GM13976 (cell line): Measurements from ENCODE around the gene KRT7.
"Not testable (repeated sequence)": the region's sequence is repeated elsewhere in the genome, so short reads cannot be mapped to it uniquely, and the experiment has no call there.

Experiments
- DNase-seq: peaks from one replicate; pipeline ENCODE4 v3.0.0; 2012; ENCODE audit warnings: low spot score
- in situ Hi-C: fragments of 300-500 bp; cut with MboI; formaldehyde crosslinking; loops from one replicate; pipeline ENCODE4 v1.12.0; 2022; ENCODE audit warnings: low sequenced_read_pairs, mixed read lengths, inconsistent platforms; ENCODE audit not compliant: unreplicated experiment
- TF ChIP-seq, protein P1 (sequence below): IDR thresholded peaks from 2 replicates; pipeline ENCODE4 v1.5.1; 2012; ENCODE audit warnings: borderline replicate concordance, mild to moderate bottlenecking; ENCODE audit not compliant: insufficient read depth; ENCODE audit errors: extremely low read depth, missing control alignments, control extremely low read depth

The KRT7 gene

DNA sequence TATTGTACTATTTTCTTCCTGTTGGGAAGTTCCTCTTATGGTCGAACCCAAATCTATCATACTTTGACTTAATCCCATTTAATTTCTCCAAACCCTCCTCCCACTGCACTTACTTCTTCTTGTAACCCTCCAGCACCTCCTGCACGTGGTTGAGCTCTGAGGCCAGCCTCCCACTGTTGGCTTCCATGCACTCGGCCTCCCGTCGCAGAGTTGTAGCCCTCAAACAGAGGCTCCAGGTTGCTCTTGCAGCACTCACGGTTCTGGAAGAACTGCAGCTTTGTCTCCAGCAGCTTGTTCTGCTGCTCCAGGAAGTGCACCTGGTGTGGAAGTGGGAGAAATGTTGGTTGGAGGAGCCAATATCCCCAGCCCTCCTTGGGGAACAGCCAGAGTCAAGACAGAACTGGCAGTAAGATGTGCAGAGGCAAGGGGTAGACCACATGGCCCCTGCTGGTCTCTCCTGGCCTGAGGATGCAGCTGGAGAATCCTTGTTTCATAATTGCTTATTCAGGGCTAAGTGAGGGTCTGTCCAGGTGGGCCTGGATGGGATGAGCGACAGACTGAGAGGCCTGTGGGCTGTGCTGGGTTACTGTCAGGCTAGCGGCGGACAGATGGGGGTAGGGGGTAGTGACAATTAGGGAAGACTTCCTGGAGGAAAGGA, 23.0 kb downstream of the KRT7 start:
- in situ Hi-C loops, result no loop called here
- no peak for DNase-seq
- TF ChIP-seq, protein P1, sequence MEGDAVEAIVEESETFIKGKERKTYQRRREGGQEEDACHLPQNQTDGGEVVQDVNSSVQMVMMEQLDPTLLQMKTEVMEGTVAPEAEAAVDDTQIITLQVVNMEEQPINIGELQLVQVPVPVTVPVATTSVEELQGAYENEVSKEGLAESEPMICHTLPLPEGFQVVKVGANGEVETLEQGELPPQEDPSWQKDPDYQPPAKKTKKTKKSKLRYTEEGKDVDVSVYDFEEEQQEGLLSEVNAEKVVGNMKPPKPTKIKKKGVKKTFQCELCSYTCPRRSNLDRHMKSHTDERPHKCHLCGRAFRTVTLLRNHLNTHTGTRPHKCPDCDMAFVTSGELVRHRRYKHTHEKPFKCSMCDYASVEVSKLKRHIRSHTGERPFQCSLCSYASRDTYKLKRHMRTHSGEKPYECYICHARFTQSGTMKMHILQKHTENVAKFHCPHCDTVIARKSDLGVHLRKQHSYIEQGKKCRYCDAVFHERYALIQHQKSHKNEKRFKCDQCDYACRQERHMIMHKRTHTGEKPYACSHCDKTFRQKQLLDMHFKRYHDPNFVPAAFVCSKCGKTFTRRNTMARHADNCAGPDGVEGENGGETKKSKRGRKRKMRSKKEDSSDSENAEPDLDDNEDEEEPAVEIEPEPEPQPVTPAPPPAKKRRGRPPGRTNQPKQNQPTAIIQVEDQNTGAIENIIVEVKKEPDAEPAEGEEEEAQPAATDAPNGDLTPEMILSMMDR, result no peak

DNA sequence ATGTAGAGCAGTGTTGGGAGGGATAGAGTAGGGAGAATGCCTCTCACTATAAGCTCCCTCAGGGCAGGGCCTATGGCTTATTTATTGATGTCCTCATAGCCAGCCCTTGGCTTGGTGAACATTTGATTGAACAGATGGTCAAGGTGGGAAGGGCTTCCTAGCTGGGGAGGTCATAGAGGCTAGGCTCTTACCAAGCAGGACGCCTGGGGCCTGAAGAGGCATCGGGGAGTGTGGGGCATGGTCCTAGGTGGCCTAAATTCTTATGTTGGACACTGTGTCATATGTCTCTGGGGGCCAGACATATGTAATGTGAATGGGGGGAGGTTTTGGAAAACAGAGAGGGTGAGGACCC, 23.5 kb downstream of the KRT7 start:
- in situ Hi-C loops, result no loop called here

DNA sequence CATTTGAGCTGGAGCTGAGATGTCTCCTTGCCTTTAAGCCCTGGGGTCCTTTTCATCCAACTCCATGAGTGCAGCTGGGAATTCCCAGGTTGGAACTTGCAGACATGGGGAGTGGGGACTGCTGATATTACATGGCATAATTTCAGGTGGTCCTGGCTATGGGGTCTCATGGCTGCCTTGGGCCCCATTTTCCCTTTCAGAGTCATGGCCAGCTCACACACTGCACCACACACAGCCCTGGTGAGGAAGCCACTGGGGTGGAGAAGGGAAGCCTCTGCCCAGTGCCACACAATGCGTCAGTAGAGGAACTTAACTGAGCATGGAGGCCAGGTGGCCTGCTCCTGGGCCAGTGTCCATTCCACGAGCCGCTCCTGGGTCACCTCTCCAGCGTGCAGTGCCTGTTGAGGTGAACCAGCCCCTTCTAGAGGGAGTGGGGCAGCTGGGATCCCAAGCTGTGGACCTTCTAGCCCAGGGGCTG, 24.1 kb downstream of the KRT7 start:
- no peak for DNase-seq
- TF ChIP-seq, protein P1, result no peak
- in situ Hi-C loops, result no loop called here

More for the DNA sequence above, 23.5 kb downstream of the KRT7 start:
- TF ChIP-seq, protein P1, result no peak
- DNase-seq, result no peak

DNA sequence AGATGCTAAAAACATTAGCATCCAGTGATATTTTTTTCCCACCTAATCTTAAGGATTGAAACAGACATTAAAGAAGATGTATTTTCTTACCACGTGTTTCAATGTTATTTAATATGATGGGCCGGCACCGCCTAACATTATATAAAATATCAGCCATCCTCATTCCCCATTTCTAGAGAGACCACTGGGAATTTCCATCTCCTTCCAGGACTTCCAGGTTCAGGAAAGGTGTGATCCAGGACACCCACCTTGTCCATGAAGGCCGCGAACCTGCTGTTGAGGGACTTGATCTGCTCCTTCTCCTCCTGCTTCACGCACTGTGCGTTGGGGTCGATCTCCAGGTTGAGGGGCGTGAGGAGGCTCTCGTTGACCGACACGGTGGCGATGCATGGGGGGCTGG, 24.9 kb downstream of the KRT7 start:
- in situ Hi-C loops, DNase-seq: not testable (repeated sequence)

DNA sequence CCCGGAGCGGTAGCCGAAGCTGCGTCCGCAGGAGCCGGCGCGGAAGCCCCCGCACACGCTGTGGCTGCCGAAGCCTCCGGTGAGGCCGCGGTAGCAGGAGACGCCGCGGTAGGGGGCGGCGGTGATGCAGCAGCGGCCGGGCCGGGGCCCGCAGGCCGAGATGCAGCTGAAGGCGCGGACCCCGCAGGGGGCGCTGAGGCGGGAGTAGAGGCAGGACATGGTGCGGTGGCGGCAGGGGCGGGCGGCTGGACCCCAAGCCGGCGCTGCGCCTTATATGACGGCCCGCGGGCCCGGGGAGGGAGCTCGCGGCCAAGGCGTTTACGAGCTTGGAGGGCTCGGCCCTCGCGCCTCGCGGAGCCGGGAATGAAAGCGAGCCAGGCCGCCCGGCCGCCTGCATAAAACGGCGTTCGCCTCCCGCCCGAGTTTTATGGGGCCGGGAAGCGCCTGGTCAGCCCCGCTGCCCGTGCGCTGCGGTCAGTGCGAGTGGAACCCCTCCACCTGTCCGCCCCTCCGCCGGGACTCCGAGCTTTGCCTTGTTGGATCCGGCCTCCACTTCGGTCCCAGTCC, 25.4 kb downstream of the KRT7 start:
- TF ChIP-seq, protein P1, result no peak
- no peak for DNase-seq
- in situ Hi-C loops, result no loop called here

DNA sequence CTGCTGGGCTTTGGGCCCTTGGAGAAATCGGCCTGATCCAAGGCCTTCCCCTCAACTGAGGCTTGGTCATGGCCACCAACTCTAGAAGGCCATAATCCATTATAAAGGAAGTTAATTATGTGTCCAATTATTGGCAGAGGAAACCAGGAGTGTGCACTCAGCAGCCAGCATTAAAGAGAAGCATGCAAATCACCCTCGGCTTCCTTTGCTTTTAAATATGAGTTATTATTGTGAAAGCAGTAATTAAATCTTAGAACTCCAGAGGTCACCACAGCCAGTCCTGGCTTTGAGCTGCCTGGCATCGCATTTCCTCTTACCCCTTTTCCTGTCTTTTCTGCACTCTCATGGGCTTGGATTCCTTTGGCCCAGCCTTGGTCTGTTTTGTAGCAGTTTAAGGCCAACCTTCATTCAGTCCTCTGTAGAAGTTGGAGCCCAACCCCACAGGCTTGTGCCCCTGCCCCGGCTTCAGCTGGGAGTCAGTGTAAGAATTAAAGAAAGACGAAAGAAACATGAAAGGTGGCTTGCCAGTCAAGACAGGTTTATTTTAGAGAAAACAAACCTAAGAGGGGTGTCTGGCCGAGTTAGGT, 26.7 kb downstream of the KRT7 start:
- in situ Hi-C loops, result no loop called here
- DNase-seq, result no peak

More for the DNA sequence above, 26.7 kb downstream of the KRT7 start:
- TF ChIP-seq, protein P1, result no peak
